Liver (tissue), 3 donors: Measurements from ENCODE around the gene NARS2.

Experiments
- RAD21 ChIP-seq, 2 donors: IDR thresholded peaks; 2 replicates each; pipeline ENCODE4 v1.6.1; 2016; ENCODE audit warnings: antibody characterized with exemption in 2 of 2, mild to moderate bottlenecking in 2 of 2
- SP1 ChIP-seq: IDR thresholded peaks from 2 replicates; pipeline ENCODE4 v1.6.1; 2018; ENCODE audit warnings: antibody characterized with exemption, mild to moderate bottlenecking
- YY1 ChIP-seq: IDR thresholded peaks from 2 replicates; pipeline ENCODE4 v1.6.1; 2016; ENCODE audit warnings: antibody characterized with exemption, mild to moderate bottlenecking
- TF ChIP-seq, protein P1 (sequence below): fragments of 150-350 bp; IDR thresholded peaks from 2 replicates; pipeline ENCODE4 v1.5.1; 2017; ENCODE audit warnings: improper control_type of control experiment, low read depth, low read length; ENCODE audit not compliant: missing input control
- TF ChIP-seq, protein P2 (sequence below): IDR thresholded peaks from 2 replicates; pipeline ENCODE4 v1.6.1; 2016; ENCODE audit warnings: antibody characterized with exemption
- donor health status: healthy.
- donor health status: healthy.

GRCh38 chr11:78493413-78493975 is 81.2 kb downstream of the NARS2 start:
- TF ChIP-seq, protein P1, sequence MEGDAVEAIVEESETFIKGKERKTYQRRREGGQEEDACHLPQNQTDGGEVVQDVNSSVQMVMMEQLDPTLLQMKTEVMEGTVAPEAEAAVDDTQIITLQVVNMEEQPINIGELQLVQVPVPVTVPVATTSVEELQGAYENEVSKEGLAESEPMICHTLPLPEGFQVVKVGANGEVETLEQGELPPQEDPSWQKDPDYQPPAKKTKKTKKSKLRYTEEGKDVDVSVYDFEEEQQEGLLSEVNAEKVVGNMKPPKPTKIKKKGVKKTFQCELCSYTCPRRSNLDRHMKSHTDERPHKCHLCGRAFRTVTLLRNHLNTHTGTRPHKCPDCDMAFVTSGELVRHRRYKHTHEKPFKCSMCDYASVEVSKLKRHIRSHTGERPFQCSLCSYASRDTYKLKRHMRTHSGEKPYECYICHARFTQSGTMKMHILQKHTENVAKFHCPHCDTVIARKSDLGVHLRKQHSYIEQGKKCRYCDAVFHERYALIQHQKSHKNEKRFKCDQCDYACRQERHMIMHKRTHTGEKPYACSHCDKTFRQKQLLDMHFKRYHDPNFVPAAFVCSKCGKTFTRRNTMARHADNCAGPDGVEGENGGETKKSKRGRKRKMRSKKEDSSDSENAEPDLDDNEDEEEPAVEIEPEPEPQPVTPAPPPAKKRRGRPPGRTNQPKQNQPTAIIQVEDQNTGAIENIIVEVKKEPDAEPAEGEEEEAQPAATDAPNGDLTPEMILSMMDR: no peak
- TF ChIP-seq RAD21 (IDR thresholded peaks at IDR 0.05) (no peak), SP1 (no peak), YY1 (no peak)
- TF ChIP-seq, protein P2, sequence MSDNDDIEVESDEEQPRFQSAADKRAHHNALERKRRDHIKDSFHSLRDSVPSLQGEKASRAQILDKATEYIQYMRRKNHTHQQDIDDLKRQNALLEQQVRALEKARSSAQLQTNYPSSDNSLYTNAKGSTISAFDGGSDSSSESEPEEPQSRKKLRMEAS: no peak
